Glomerular endothelial cell (primary cell): ENCODE data around the gene MRPS22. TPM values are rescaled to one million over a fixed set of nuclear protein-coding genes. Genes with fewer than 3 reads are reported as not detected.

ENCODE experiments used
- DNase-seq: peaks from one replicate; pipeline ENCODE4 v3.0.0-alpha.2; 2011; ENCODE audit warnings: low read depth, low spot score; ENCODE audit errors: extremely low read depth
- total RNA-seq: library from RNA; depleted of rRNA; stranded (reverse); fragments of >200 nt; gene quantifications from 2 replicates; pipeline ENCODE4 v1.2.3, GENCODE V29; 2015

Gene MRPS22
- total RNA-seq, 1 donor from 2014 or later = 48.5 TPM

DNA sequence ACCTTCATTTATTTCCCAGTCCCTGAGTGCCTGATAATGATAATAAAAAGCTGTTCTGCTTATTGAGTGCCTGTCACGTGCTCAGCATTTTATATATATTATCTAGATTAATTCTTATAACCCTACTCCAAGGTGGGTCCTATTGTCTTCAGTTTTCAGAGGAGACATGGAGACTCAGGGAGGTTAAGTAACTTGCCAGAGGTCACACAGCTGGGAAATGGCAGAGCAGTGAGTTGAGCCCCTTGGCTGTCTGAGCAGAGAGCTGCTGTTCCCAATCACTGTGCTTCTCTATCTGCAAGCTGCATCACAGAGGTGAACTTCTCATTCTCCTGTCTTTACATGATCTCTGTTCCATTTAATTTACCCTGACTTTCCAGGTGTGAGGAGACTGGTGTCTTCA, 32.3 kb upstream of the MRPS22 start:
- DNase-seq = no peak

DNA sequence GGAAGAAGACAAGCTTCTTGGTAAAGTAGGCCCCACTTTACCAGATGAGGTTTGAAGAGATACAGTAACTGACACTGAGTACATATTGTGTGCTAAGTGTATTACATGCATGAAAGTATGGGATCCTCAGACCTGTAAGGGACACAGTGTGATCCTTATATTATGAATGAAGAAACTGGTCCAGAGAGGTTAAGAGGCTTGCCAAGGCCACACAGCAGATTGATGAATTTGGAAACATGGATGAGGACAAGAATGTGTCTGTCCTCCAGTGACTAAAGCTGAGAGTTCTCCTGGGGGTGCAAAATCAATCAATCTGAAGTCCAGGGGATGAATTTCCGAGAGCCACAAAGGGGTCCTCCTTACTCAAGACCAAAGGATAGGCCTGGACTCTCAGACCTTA, 31.4 kb upstream of the MRPS22 start:
- DNase-seq = no peak

DNA sequence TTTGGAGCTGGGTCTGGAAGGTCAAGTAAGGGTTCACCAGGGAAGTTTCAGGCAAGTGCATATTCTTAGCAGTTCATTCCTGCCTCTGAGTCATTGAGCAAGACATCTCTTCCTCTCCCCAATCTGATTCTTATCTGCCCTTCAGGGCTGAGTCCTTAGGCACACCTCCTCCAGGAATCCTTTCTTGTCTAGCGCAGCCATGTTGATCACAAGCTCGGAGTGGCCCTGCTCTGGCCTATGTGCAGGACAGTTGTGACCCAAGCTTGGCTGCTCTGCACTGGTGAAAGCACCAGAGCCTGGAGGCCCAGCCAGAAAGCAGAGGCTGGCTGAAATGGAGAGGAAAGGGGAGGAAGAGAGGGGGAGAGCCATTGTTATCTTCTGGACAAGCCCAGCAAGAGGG, 30.9 kb upstream of the MRPS22 start:
- DNase-seq = no peak

DNA sequence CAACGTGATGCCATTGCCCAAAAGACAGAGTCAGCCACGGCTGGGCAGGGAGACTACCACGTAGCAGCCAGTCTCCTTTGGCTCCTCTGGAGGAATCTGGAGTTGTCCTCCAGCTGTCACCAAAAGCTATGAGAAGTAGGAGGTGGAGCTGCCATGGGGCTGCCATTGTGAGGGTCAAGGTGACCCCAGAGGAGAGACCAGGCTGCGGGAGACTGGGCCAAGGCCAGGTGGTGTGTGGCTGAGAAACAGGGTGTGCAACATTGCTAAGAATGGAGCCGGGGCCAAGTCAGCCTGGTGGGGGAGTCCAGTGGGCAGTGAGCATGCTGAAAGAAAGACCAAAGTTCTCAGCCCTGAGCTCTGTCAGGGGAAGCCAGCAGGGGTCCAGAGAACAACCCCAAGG, 29.9 kb upstream of the MRPS22 start:
- no peak for DNase-seq

DNA sequence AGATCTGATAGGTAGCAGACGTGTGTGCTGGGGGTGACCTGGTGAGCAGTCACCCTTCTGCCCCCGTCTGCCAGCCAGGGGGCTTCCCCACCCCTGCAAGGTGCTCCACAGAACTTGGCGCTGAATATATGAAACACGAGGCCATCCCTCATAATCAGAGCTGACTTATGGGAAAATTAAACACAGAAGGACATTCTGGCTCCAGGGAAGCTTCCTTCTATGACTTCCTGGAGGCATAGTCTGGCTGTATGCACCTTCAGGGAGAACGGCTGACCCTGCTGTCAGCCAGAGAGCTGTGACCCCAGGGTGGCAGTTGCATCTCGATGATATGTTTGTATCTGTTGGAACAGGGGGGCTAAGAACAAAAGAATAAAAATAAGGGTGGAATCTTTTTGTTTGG, 26.6 kb upstream of the MRPS22 start:
- no peak for DNase-seq

DNA sequence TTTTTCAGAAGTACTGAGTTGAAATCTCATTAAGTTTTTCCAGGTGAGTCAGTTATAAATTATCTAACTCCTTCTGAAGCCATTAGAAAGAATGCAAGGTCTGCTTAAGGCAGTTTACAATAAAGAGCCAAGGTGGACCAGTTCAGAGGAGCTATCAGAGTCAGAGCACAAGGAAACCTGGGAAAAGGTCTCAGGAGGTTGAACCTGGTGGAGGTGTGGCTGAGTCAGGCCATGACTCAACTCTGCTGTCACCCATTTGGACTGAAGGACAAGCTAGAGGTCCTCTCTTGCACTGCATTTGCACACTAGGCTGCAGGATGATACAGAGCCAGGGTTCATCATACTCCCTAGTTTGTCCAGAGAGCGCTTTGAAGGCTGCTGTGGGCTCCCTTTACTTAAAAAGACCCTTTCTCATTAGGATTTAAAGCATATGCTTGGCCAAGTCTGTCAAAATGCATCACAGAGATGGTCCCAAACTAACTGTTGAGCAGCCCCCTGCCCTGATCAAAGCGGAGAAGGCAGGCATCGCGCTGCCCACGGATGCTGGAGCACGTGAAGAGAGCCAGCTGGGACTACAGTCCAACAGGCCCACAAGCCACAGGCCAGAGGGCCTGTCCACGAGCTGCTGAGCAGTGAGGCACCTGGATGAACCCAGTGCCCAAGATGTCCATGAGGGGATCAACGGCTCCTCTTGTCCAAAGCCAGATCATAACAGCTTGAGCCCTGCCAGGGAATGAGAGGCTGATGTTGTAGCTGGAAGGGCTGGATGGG, 26.0 kb upstream of the MRPS22 start:
- no peak for DNase-seq

DNA sequence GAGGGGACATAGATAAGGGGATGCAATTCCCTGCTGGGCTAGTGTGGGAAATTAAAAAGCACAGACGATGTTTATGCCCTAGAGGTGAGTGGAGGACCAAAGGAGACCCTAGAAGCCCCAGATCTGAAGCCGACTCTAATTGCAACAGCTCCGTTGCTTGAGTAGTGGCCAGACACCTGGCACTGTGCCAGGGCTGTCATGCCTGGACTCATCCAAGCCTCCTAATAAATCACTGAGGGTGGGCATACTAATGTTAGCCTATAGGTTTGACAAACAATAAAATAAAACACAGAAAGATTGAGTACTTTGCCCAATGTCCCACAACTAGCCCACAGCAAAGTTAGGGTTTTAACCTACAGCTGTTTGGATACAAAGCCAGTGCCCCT, 25.4 kb upstream of the MRPS22 start:
- DNase-seq = no peak

DNA sequence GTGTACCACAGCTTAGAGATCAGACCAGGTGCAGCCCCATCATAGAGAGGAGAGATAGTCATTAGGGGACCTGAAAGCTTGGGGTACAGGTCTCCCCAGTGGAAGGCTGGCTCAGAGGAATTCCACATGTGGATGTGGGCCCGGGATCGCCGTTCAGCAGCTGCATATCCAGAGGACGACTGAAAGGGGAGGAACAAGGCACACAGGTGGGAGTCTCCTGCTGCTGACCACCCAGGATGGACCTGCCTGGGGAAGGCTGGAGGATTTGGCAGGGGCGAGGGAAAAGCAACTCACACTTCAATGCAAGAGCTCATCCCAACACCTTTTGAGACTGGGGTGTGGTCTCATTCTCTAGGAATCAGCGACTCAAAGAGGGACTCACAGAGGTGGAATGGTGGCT, 25.0 kb upstream of the MRPS22 start:
- DNase-seq = no peak

DNA sequence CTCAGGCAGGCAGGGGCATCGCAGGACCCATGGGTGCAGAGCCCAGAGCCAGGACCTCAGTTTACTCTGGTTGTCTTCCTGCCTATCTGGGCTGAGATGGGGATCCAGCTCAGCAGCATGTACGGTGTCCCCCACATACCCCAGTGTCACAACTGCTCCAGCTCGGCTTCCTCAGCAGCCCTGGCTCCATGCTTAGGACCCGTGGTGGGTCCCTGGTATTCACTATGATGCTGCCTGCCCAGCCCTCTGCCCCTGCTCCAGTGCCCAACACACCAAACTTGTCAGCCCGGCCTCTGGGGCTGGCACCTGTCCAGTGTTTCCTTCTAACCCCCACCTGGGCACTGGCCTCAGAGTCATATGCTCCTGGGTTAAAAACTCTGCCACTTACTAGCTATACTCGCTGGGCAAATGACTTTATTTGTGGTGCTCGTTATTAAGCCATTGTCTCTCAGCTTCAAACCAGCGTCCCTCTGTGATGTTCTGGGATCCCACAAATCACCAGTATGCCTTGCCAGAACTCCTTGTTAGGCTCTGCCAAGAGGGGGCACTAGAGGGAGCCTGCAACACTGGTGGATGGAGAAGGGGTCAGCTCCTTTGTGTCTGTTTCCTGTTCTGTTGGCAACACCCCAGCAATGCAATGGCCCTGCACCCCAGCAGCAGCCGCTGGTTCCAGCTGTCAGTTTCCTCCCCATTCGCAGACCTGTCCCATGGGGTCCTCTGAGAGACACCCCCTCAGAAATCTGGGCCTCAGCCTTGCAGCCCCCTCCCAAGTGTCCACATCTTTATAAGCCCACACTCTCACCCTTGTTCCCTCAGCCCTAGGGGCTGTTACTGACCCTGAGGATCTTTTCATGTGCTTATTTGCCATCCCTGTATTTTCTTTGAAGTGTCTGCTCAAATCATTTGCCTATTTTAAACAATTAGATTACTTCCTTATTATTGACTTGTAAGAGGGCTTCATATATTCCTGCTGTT, 24.1 kb upstream of the MRPS22 start:
- DNase-seq = no peak

DNA sequence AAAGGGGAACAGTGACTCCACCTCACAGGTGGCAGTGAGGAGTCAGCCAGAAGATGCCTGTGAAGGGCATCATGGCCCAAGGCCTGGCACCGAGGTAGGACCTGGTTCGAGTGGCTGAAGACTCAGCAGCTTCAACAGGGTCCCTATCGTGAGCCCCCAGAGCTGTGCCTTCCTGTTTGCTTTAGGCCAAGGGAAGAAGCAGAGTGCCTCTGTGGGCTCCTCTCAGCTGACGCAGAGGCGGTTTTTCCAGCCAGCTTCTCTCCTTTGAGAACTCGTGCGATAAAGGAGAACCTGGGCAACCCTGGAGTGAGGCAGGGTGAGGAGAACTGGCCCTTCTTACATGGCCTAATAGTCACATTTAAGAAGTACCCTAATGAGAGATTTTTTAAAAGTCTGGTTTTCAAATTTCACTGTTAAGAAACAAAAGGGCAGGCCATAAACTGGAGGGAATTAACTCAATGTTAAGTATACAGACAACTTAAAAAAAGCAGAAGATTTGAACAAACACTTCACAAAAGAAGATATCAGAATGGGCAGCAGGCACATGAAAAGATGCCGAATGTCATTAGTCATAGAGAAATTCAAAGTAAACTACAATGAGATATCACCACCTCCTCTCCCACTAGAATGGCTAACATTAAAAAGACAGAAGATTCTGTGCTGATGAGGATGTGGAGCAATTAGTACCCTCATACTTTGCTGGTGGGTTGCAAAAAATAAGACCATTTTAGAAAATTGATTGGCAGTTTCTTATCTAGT, 23.1 kb upstream of the MRPS22 start:
- DNase-seq = no peak

DNA sequence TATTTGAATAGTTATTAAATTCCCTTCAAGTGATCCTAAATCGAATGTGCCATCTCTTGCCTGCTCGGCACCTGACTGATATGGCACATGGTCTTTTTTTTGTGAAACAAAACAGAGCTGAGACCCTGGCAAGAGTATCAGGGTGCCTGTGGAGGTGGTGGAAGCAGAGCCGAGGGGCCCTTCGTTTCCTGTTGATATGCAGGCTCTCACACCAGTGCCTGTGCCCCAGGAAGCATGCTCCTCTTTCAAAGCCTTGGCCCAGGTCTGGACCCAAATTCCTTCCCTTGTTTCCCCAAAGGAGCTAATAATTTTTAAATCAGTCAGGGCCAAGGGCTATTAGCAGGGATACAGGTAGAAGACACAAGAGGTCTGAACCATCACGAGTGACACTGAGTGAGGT, 21.5 kb upstream of the MRPS22 start:
- no peak for DNase-seq

DNA sequence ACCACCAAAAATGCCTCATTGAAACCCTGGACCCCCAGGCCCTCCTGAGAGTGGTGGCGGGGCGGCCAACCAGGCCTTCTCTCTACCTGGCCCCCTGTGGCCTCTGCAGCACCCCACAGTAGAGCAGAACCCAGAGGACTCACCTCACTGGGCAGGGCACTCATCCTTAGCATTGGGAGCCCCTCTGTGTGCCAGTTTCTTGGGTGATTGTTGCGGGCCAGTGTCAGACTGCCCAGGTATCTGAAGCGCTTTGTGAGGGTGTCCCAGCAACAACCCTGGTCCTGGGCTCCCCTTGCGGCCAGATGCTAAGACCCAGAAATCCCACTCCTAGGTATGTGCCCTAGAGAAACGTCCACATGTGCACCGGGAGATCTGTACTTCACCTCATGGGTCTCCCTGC, 20.7 kb upstream of the MRPS22 start:
- DNase-seq = no peak

DNA sequence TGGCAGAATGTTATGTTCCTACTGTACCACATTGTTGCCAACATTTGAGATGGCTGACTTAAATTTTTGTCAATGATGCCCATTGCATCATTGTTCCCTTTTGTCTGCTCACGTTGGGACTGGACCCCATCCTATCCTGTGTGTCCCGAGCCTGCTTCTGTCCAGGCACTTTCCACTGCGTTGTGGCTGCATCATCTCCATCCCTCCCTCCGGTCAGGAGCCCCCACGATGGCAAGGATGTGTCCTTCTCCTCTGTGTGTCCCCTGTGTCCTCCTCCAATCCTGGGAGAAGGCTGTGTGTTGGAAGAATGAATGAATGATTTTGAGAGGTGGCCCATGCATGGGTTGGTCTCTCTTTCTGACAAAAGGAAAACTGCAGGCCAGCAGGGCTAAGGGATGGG, 19.4 kb upstream of the MRPS22 start:
- DNase-seq = no peak

DNA sequence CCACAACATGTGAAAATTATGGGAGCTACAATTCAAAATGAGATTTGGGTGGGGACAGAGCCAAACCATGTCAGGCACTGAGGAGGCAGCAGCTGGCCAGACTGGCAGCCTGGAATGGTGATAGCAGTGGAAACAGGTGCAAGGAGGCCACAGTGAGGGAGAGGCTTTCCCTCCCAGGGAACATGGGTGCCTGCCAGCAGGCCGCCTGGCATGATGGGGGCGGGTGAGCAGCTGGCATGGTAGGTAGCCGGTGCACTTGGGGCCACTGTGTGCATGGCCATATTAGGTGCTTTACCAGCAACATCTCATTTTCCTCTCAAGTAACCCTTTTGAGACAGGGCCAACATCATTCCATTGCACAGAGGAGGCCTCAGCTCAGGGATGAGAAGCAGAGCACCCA, 18.3 kb upstream of the MRPS22 start:
- no peak for DNase-seq

DNA sequence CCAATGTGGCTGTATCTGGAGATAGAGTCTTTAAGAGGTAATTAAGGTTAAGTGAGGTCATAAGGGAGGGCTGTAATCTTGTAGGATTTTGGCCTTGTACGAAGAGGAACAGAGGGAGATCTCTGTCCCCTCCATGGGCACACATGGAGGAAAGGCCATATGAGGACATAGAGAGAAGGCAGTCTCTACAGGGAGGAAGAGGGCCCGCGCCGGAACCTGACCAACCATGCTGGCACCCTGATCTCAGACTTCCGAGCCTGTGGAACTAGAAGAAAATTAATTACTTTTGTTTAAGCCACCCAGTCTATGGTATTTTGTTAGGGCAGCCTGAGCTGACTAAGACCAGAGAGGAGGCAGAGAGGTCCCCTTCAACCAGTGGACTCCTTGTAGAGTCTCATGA, 17.7 kb upstream of the MRPS22 start:
- no peak for DNase-seq

DNA sequence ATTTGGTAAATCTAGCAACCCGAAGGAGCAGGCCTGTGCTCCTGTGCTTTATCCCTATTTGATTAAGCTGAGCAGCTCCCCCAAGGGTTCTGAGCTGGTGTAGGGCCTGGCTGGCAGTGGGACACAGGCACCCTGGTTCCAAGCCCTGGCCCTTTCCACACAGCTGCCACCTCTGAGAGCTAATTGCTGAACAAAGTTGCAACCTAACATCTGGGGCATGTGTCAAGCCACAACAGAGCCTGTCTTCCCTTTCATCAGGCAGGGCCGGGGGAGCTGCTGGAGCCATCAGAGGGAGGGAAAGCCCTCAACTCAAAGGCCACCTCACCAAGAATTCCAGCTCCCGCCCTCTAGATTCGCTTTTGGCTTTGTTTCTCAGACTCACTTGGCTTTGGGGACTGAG, 17.1 kb upstream of the MRPS22 start:
- no peak for DNase-seq

DNA sequence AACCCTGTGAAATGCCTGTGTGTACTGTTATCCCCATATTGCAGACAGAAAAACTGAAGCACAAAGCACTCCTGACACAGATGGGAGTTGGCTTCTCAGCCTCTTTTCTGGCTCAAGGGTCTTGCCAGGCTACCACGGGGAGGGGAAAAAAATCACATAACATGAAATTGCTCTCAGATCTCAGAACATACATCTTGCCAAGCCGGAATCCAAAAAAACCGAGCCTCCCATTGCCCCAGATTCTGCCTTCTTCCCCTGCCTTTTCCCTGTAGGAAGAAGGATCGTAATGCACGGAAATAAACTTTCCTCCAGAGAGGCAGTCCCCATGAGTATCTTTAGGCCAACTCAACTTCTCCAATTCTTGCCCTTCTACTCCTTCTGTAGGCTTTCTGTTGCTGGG, 16.6 kb upstream of the MRPS22 start:
- no peak for DNase-seq

DNA sequence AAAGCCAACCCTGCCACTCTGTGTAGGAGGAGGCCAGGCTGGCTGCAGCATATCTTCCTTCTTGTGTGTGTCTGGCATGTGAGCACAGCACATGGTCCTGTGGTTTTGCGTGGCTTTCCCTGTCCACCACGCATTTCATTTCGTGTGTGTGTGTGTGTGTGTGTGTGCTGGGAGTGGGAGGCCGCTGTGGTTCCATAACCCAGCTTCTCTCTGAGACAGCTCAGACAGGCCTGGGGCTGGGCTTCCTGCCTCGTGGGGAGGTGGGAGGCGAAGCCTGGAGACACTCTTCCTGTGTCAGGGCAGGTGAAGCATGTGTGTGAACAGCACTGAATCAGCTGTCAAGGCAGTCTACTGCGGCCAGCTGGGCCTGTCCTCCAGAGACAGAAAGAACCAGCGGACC, 16.0 kb upstream of the MRPS22 start:
- no peak for DNase-seq

DNA sequence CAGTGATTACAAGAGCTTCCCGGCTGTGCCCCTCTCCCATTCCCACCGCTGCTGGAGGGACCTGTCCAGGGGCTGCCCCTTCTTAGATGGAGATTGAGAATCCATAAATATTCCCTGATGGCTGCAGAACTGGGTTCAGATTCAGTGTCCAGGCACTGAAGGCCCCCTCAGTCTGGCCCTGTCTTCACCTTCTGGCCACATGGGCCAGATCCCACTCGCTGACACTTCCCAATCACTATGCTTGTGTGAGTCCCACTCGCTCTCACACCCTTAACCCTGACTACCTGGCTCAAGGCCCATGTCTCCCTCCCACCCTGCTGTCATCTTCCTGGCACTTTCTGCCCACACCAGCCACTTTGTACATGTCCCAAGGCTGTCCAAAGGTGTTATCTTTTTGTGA, 15.5 kb upstream of the MRPS22 start:
- no peak for DNase-seq

DNA sequence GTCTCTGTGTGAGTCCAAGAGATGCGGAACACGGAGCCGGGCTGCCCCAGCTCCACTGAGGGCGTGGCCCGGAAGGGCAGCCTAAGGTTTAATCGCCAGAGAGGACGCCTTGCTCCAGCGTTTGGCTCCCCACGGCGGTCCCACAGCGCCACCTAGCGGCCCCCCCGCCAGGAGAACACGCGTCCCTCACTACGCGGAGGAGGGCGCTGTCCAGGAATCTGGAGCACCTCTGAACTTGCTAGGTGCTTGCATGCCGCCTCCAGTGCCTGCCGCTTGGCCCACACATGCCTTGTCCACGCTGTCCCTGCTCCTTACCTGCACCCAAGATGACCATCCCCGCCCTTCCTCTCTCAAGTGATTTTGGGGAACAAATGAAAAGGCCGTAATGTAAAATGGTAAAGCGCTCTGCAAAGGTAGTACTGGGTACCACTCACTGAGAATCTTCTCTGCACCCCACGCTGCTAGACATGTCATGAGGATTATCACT, 14.4 kb upstream of the MRPS22 start:
- DNase-seq = no peak

DNA sequence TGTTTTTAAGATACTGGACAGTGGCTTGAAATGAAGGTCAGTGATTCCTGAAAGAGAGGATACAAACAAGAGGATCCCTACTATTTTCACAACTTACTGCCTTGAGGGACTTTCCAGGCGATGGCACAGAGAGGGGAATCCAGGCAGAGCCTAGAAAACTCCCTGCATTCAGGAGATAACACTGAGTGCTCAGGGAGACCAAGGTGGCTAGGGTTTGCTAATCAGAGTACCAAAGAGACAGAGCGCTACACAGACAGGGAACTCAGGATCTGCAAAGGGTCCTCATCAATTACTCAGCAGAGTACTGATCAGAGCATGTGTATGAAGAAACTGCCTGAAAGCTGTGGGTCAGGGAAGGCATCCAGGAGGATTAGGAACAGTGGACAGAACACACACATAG, 11.7 kb upstream of the MRPS22 start:
- DNase-seq = no peak
